ENCODE data around the gene ADAM30.

DNA sequence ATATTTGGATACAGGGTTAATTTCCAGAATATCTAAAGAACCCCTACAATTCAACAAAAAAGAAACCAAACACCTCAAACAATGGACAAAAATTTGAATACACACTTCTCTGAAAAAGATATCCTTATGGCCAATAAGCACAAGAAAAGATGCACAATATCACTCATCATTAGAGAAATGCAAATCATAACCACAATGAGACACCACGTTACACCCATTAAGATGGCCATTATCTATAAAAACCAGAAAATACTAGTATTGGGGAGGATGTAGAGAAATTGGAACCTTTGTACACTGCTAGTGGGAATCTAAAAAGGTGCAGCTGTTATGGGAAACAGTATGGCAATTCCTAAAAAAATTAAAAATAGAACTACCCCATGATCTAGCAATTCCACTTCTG is 4.9 kb downstream of the ADAM30 start:
- TF ChIP-seq TAF1 (IDR thresholded peaks at IDR 0.05; ENCODE audit: borderline replicate concordance, insufficient read depth, low read length) (no peak), SIN3A (IDR thresholded peaks at IDR 0.05; ENCODE audit: borderline replicate concordance, insufficient read depth, low read length) (no peak), POLR2AphosphoS5 (IDR thresholded peaks at IDR 0.05; ENCODE audit: low read depth, low read length) (no peak), REST (IDR thresholded peaks at IDR 0.05; ENCODE audit: insufficient read depth in 1 of 2, low read depth in 2 of 2, low read length in 2 of 2) (no peak), FOXP2 (optimal IDR thresholded peaks at IDR 0.05; ENCODE audit: borderline replicate concordance, extremely low read depth, extremely low read length, insufficient read depth) (no peak)
